Measurements from ENCODE around the gene TCFL5.

TCFL5 gene

DNA sequence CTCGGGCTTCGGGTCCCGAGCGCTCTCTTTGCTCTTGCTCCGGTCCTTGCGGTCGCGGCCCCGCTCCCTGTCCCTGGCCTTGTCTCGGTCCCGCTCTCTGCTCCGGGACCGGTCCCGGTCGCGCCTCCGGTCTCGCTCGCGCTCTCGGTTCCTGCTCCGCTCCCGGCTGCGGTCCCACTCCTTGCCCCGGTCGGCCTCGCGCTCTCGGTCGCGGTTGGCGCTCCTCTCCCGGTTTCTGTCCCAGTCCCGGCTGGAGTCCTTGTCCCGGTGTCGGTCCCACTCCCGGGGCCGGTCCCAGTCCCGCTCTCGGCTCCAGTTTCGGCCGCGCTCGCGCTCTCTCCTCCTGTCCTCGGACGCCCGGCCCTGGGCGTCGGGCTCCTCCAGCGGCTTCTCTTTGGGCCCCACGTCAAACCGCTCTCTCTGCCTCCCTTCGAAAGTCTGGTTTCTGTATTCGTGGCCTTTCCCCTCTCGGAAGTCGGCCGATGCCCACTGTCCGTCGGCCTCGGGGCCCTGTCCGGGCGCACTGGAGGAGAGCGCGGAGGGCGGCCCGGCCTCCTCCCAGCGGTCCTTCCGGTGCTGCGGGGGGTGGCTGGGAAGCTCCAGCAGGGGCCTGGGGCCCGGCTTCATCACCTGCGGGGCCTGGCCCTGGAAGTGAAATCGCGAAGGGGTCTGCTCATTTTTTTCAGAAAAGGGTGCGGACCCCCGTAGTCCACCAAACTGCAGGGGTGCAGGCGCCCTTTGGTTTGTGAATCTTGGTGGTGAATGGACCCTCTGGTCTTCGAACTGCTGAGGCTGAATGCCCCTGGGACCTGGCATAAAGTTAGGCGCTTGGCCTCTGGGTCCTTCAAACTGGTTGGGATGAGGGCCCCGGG is 17.9 kb upstream of the TCFL5 start:
- no peak for DNase-seq (ENCODE audit: low spot score)

DNA sequence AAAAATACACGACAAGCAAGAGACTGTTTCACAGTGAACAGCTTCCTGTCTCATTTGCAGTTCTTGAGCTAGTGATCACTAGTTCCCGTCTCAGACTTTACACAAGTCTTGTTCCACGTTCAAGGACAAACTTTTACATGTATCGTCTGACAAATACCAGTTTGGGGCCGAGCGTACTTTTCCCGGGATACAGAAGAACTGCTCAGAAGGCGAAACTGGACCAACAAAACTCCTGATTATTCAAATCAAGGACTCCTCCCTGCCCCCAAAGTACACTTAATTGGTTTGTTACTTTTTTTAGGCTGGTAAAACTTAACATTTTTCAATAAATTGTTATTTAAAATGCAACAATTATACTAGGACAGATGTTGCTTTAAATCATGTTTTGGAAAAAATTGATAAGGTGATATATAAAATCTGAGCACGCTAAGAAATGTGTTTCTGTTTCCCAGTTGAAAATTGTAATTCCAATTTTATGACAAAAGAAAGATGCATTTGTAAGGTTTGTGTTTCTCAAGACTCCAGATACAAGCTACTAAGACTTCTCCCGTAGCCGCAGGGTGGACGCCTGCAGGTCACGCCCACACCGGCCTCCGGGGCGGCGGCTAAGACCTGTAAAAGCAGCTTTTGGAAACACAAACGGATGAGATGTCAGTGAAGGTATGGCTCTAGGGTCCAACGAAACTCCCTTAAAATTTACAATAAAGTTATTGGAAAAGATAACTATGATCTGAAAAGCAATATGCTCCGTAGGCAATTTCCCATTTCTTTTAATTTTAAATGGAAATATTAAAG is 16.8 kb upstream of the TCFL5 start:
- DNase-seq (ENCODE audit: low spot score): no peak

DNA sequence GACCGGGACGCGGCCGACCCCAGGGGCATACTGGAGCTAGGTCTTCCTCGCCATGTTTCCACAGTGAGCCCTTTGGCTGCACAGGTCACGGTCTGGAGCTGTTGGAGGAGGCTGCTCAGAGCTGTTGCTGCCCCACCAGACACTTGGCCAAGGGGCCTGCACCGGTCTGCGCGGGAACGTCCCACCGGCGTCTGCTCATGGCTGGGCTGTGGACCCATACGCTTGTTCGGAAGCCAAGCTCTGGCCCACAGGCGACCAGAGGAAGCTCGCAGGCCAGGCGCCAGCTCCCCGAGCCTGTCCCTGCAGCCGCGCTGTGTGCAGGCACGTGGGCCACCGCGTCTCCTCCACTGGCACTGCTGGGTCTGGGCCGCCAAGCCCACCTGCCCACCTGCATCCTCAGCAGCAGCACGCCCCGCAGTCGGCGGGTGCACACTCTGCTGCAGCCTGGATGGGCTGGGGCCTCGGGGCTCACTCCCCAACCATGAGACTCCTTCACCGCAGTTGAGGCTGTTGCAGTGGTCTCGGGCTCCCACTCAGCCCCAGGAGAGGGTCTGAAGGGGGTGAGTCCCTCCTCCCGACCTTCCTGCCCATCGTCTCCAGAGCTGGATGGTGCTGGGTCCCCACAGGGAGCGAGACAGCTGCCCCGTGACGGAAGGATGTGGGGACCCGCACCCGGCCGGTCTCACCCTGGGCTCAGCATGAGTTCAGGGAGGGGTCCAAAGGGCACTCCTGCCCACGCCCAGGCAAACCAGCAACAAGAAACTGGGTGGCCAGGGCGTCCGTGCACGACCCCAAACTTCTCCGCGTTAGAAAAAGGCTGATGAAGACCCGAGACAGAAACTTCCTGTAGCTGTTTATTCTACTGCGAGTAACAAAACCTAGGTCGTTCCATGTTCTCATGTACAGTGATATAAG is 15.5 kb upstream of the TCFL5 start:
- DNase-seq (ENCODE audit: low spot score): no peak

DNA sequence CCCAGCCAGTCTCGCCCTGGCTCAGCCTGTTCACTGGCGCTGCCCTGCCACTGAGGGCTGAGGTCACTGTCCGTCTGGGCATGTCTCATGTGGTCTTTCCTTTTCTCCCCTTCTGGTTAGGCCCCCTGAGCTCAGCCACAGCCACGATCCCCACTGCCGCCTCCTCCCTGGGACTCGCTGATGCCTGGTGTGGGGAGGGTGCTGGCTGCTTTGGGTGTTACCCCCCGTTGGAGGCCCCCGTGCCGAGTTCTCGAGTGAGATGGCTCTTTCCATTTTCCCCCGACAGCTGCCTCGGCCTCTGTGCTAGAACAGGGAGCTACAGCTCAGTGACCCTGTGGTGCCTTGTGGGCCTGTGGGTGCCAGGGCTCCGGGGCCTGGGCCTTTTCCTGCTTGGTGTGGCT is 14.9 kb upstream of the TCFL5 start:
- no peak for DNase-seq (ENCODE audit: low spot score)

GRCh38 chr20:62875419-62876361 is 14.1 kb upstream of the TCFL5 start:
- DNase-seq (ENCODE audit: low spot score): peak; percentile 23

DNA sequence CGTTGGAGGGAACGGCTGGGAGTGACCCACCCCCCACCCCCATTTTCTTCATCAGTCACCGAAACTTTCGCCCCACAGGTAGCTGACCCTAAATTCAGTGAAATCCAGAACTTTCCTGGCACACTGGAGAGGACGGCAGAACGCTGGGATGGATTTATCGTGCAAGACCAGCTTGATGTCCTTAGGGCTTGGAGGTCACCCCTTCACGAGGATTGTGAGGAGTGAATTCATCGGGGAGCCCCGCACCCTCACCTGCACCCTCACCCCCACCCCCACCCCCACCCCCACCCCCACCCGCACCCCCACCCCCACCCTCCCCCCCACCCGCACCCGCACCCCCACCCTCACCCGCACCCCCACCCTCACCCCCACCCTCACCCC is 13.3 kb upstream of the TCFL5 start:
- no peak for DNase-seq (ENCODE audit: low spot score)

- peak; percentile 58 for DNase-seq (ENCODE audit: low spot score)
Measured at GRCh38 chr20:62873681-62874031, 12.0 kb upstream of the TCFL5 start.

- DNase-seq (ENCODE audit: low spot score): no peak
Measured at GRCh38 chr20:62873280-62873679, 11.7 kb upstream of the TCFL5 start.

GRCh38 chr20:62872862-62873261 is 11.2 kb upstream of the TCFL5 start:
- no peak for DNase-seq (ENCODE audit: low spot score)

DNA sequence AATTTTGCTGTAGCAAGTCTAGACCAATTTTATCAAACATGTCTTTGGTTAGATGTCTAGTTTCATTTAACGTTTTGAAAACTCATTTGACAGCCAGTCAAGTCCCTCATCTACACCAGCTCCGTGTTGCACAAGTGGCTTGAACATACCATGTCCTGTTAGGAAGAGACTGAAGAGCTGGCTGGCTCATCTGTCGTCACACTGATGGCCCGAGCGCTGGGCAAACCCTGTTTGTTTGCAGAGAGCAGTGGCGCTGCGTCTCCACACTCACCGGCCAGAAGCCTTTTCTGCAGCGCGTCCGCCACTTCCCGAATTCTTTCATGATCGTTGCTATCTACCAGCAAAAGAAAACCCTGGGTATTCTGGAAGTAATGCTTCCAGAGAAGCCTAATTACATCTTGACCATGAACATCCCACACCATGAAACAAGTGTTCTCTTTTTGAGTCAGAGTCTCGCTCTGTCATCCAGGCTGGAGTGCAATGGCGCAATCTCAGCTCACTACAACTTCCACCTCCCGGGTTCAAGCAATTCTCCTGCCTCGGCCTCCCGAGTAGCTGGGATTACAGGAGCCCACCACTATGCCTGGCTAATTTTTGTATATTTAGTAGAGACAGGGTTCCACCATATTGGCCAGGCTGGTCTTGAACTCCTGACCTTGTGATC is 10.7 kb upstream of the TCFL5 start:
- no peak for DNase-seq (ENCODE audit: low spot score)

DNA sequence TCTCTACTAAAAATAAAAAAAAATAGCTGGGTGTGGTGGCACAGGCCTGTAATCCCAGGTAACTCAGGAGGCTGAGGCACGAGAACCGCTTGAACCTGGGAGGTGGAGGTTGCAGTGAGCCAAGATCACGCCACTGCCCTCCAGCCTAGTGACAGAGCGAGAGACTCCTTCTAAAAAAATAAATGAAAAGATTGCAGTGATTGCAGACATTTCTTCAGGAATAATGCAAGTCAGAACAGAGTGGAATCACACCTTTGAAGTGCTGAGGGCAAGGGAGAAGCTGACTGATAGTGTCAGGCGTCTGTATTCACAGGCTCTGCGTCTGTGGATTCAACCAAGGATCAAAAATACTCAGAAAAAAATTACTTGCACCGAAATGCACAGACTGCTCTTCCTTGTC is 2.6 kb upstream of the TCFL5 start:
- DNase-seq (ENCODE audit: low spot score): no peak

DNA sequence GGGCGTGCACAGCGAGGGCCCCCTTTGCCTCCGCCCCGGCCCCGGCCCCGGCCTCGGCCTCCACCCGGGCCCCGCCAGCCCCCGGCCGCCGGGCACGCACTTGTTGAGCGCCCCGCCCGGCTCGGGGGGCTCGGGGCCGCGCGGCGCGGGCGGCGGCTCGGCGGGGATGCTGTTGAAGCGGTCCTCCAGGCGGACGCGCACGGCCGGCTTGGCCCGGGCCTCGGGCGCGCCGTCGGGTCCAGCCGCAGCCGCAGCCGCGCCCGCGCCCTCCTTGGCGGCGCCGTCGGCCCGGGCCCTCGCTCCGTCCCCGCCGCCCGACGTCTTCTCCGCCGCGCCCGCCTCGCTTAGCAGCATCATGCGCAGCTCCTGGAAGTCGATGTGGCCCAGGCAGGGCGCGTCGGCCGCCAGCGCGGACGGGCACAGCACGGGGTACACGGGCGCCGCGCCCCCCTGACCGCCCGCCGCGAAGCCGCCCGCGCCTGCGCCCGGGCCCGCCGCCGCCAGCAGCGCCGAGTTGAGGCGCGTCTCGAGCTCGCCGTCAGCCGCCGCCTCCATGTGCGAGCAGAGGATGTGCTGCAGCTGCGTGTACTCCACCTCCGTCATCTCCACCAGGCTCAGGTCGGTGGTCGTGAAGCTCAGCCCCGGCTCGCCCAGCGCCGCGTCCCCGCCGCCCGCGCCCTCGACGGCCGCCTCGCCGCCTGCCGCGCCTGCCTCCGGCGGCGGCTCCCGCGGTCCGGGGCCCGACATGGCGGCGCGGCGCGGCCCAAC is 514 bp downstream of the TCFL5 start:
- no peak for DNase-seq (ENCODE audit: low spot score)

GRCh38 chr20:62860391-62860923 is 1.2 kb downstream of the TCFL5 start:
- no peak for DNase-seq (ENCODE audit: low spot score)

DNA sequence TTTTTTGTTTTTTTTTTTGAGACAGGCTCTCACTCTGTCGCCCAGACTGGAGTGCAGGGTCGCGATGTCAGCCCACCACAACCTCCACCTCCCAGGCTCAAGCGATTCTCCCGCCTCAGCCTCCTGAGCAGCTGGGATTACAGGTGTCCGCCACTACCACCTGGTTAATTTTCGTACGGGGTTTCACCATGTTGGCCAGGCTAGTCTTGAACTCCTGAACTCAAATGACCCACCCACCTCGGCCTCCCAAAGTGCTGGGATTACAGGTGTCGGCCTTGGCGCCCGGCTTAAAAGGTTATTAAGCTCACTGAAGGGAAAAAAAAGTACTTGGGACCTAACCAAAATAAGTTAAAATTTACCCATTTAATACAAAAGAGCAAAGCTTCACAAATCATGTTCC is 1.9 kb downstream of the TCFL5 start:
- DNase-seq (ENCODE audit: low spot score): no peak

DNA sequence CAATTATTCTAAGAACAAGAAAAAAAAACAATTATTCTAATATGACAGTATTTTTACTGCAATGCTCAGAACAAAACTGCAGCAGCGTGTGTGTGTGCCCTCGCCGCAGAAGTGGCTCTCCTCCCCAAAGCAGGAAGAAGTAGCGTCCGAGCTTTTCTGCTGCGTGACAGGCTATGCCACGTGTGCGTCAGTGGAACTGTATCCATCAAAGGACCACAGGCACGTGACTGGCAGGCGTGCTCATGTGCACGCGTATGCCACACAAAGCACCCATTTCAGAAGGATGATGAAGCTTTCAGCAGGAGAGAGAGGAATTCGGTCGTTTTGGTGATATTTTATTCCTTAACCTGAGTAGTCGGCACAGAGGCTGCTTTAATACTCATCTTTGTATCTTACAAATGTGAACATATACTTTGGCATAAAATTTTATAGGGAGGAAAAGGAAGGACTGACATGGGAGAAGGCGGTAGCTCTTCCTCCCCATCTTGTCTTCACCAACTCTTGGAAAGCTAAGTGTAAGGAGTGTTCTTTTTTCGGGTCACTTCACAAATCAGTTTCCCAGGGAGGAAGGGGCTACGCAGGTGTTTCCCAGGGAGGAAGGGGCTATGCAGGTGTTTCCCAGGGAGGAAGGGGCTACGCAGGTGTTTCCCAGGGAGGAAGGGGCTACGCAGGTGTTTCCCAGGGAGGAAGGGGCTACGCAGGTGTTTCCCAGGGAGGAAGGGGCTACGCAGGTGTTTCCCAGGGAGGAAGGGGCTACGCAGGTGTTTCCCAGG is 3.4 kb downstream of the TCFL5 start:
- DNase-seq (ENCODE audit: low spot score): no peak

DNA sequence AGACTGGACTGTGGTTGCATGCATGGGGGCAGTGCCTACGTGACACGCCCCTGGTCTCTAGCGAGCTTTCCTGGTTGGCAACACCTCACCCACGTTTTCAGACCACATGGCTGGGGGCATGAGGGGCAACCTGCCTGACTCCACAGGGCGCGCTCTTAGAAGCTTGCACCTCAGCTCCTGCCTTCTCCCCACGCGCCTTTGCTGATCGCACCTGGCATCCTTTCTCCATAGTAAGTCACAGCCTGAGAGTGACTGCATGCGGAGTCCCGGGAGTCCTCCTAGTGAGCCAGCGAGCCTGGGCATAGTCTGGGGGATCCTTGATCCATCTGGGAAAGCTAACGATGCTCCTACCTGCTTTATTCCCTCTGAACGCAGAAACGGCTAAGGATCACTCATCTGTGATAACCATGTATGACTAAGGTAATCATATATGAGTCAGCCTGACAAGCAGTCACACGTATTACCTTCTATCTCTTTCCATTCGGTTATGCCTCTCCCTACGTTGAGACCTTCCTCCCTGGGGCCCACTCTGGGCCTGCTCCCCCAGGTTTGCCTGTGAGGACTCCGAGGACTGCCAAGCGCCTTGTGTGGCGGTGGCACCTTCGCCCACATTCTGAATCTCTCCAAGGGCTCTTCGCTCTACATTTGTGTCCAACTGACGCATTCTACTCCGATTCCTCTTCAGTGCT is 4.5 kb downstream of the TCFL5 start:
- no peak for DNase-seq (ENCODE audit: low spot score)

- no peak for DNase-seq (ENCODE audit: low spot score)
Measured at GRCh38 chr20:62855120-62855519, 6.5 kb downstream of the TCFL5 start.

DNA sequence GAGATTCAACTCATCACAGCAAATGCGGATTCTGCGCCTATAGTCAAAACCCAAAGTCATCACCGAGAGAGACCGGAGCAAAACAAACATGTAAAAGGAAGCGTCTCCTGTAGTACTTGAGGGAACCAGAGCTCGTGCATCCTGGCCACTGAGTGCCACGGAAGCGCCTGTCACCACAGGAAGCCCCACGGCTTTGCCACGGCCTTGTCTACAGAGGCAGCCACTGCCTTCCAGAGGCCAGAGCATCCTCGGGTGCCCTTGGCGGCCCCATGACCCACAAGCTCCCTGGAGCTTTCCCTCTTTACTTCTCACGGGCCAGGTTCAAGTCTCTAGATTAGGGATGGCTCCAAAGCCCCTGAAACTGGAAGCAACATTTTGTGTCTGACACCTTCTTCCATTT is 7.5 kb downstream of the TCFL5 start:
- DNase-seq (ENCODE audit: low spot score): no peak

Data from hematopoietic multipotent progenitor cell treated with erythropoietin and hydrocortisone succinate and interleukin-3 and kit ligand, for 17 days (in vitro differentiated cells).